Activated gamma-delta T cell (primary cell): ENCODE data around the gene C15orf61.
A peak's percentile ranks its signal among the peaks of the same experiment; 100 is the strongest.

Experiments used
- DNase-seq: peaks from one replicate; lab custom pipeline; 2025; lab: John Stamatoyannopoulos, UW
- total RNA-seq, 2 donors: gene quantifications; one replicate each; lab custom pipeline; 2026; lab: John Stamatoyannopoulos, UW

C15orf61 gene
- 8.7 to 9.9 reads per million in 2 donors for total RNA-seq

- DNase-seq: peak; percentile 81
These were observed at the start of gene C15orf61 for GRCh38 chr15:67521029-67521782. Gene C15orf61, plus strand, starts transcription at chr15:67521131. Its CDS starts 118 bp downstream, at chr15:67521249.

GRCh38 chr15:67472957-67473356, 48.0 kb upstream of the C15orf61 start:
- no peak for DNase-seq

- no peak for DNase-seq
These were observed 46.4 kb upstream of the C15orf61 start for GRCh38 chr15:67474405-67475110.

GRCh38 chr15:67479781-67480505, 41.0 kb upstream of the C15orf61 start:
- no peak for DNase-seq

- no peak for DNase-seq
These were observed 40.2 kb upstream of the C15orf61 start for GRCh38 chr15:67480741-67481140.

- no peak for DNase-seq
These were observed 39.3 kb upstream of the C15orf61 start for GRCh38 chr15:67481680-67482079.

- DNase-seq: no peak
These were observed 25.3 kb upstream of the C15orf61 start for GRCh38 chr15:67495585-67495984.

GRCh38 chr15:67501177-67501835, 19.6 kb upstream of the C15orf61 start:
- no peak for DNase-seq

- no peak for DNase-seq
These were observed 19.0 kb upstream of the C15orf61 start for GRCh38 chr15:67501836-67502461.

- no peak for DNase-seq
These were observed 16.9 kb upstream of the C15orf61 start for GRCh38 chr15:67504056-67504455.

- no peak for DNase-seq
These were observed 16.1 kb upstream of the C15orf61 start for GRCh38 chr15:67504796-67505195.

- DNase-seq: no peak
These were observed 15.0 kb upstream of the C15orf61 start for GRCh38 chr15:67505675-67506572.

- no peak for DNase-seq
These were observed 13.9 kb upstream of the C15orf61 start for GRCh38 chr15:67506775-67507747.

GRCh38 chr15:67508407-67508806, 12.5 kb upstream of the C15orf61 start:
- DNase-seq: no peak

- DNase-seq: no peak
These were observed 11.0 kb upstream of the C15orf61 start for GRCh38 chr15:67509918-67510317.

GRCh38 chr15:67510597-67511190, 10.2 kb upstream of the C15orf61 start:
- DNase-seq: no peak

- no peak for DNase-seq
These were observed 9.3 kb upstream of the C15orf61 start for GRCh38 chr15:67511606-67512005.

- DNase-seq: no peak
These were observed 8.8 kb upstream of the C15orf61 start for GRCh38 chr15:67512140-67512539.
